ENCODE results near the gene PRKAB2. TPM values are rescaled to one million over a fixed set of nuclear protein-coding genes. Genes with fewer than 3 reads are reported as not detected.
"Not testable (repeated sequence)": the region's sequence is repeated elsewhere in the genome, so short reads cannot be mapped to it uniquely, and the experiment has no call there.

The PRKAB2 gene
- total and polyA plus RNA-seq, 2 donors (not counting 1 experiment from before 2014, with no cell fraction given): 8.4 to 17.1 TPM

DNA sequence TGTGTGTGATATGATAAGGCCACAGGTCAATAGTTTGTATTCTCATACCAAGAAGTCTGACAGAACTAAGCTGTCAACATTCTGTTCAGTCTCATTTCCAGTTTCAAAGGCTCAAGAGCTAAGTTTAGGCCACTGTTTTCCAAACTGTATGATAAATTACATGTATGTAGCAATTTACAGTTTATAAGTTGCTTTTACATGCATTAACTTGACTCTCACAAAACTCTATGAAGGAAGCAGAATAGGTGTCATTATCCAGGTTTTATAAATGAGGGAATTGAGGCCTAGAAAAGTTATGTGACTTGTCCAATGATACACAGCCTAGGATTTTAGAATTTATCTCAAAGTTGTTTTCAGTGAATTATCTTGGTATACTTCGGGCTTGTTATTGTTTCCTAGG lies 29.5 kb upstream of the PRKAB2 start:
- H3K79me2 ChIP-seq (ENCODE audit: control insufficient read depth, insufficient read depth, low read length): peaks cover 4% of the 10 kb centered on the region

DNA sequence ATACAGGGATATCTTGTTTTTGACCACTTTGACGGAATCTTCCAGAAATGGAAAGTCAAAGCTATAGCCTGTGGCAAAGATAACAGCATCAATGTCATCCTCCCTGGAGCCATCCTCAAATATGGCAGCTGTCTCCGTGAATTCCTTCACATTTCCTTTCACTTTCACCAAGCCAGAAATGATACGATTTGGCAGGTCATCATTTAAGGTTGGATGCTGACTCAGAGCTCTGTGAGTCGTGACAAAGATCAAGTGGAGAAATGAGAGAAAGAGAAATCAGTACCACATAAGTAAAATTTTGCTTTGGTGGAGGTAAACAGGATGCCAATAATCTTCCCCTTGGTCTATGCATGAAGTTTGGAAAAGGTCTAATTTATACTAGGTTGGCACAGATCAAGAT lies 29.0 kb upstream of the PRKAB2 start:
- H4K20me1 ChIP-seq (ENCODE audit: control insufficient read depth, insufficient read depth, low read length, poor library complexity, severe bottlenecking): no peaks in the 10 kb centered on the region
- peaks cover 13 to 22% of the 10 kb centered on the region in 2 donors for H3K4me1 ChIP-seq (ENCODE audit: control insufficient read depth in 2 of 2, insufficient read depth in 2 of 2, low read length in 2 of 2)
- peaks cover 4% of the 10 kb centered on the region for H3K79me2 ChIP-seq (ENCODE audit: control insufficient read depth, insufficient read depth, low read length)
- no peaks in the 10 kb centered on the region for H3K9me3 ChIP-seq (ENCODE audit: control extremely low read depth in 1 of 3, control insufficient read depth in 2 of 3, insufficient read depth in 1 of 3, low read length in 2 of 3)
- DNase-seq: no peak
- H3K36me3 ChIP-seq (replicated peaks in 1 of 2; ENCODE audit: control extremely low read depth in 1 of 2, control insufficient read depth in 1 of 2, extremely low read depth in 1 of 2, insufficient read depth in 2 of 2, low read length in 1 of 2): peaks cover 0 to 2% of the 10 kb centered on the region in 2 experiments
- TF ChIP-seq, protein P1, sequence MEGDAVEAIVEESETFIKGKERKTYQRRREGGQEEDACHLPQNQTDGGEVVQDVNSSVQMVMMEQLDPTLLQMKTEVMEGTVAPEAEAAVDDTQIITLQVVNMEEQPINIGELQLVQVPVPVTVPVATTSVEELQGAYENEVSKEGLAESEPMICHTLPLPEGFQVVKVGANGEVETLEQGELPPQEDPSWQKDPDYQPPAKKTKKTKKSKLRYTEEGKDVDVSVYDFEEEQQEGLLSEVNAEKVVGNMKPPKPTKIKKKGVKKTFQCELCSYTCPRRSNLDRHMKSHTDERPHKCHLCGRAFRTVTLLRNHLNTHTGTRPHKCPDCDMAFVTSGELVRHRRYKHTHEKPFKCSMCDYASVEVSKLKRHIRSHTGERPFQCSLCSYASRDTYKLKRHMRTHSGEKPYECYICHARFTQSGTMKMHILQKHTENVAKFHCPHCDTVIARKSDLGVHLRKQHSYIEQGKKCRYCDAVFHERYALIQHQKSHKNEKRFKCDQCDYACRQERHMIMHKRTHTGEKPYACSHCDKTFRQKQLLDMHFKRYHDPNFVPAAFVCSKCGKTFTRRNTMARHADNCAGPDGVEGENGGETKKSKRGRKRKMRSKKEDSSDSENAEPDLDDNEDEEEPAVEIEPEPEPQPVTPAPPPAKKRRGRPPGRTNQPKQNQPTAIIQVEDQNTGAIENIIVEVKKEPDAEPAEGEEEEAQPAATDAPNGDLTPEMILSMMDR (IDR thresholded peaks at IDR 0.05): no peak
- TF ChIP-seq EZH2 (IDR thresholded peaks at IDR 0.05; ENCODE audit: borderline replicate concordance, insufficient read depth, low read depth, low read length, poor library complexity, severe bottlenecking): no peak
- intact Hi-C loops (cut with micrococcal nuclease): no loop called here
- POLR2A ChIA-PET: no interaction called here
- H3K9ac ChIP-seq (ENCODE audit: low read length): no peak overlapping the region
- H3K4me2 ChIP-seq (replicated peaks; ENCODE audit: low read depth, low read length, poor library complexity, severe bottlenecking): no peak overlapping the region
- Mint-ChIP-seq H3K4me3 (no peak overlapping the region), H3K9me3 (ENCODE audit: insufficient read depth) (no peaks in the 10 kb centered on the region), H3K27ac (no peak overlapping the region), H3K27me3 (no peaks in the 10 kb centered on the region), H3K4me1 (peaks cover 32% of the 10 kb centered on the region)
- H3K27me3 ChIP-seq (replicated peaks in 1 of 4; ENCODE audit: control extremely low read depth in 1 of 4, control insufficient read depth in 3 of 4, insufficient read depth in 4 of 4, low read length in 3 of 4): no peaks in the 10 kb centered on the region
- CTCF ChIA-PET: interaction anchor here (1.4 kb wide), 1 partner anchor 24 kb away, joined by 3 read pairs; no protein-coding TSS in a partner anchor
- WGBS (ENCODE audit: insufficient coverage): 100% methylated on average over 1 of the region's 4 CpGs
- H3K27ac ChIP-seq (ENCODE audit: low read length in 2 of 2): no peak overlapping the region
- no peak for ATAC-seq (ENCODE audit: low read depth)
- no peak overlapping the region for H2AFZ ChIP-seq (ENCODE audit: insufficient read depth, low read depth, low read length, poor library complexity, severe bottlenecking)
- no peak overlapping the region for H3K4me3 ChIP-seq (ENCODE audit: control extremely low read depth in 1 of 5, extremely low read depth in 1 of 5, insufficient read depth in 1 of 5, low read depth in 2 of 5, low read length in 4 of 5)

More for the DNA sequence above, 29.5 kb upstream of the PRKAB2 start:
- H3K36me3 ChIP-seq (replicated peaks in 1 of 2; ENCODE audit: control extremely low read depth in 1 of 2, control insufficient read depth in 1 of 2, extremely low read depth in 1 of 2, insufficient read depth in 2 of 2, low read length in 1 of 2): peaks cover 0 to 2% of the 10 kb centered on the region in 2 experiments
- peaks cover 13 to 22% of the 10 kb centered on the region in 2 donors for H3K4me1 ChIP-seq (ENCODE audit: control insufficient read depth in 2 of 2, insufficient read depth in 2 of 2, low read length in 2 of 2)
- no CpG with 5 or more reads among the region's 1 CpG for WGBS (ENCODE audit: insufficient coverage)
- no peak overlapping the region for H3K4me3 ChIP-seq (ENCODE audit: control extremely low read depth in 1 of 5, extremely low read depth in 1 of 5, insufficient read depth in 1 of 5, low read depth in 2 of 5, low read length in 4 of 5)
- H3K27me3 ChIP-seq (replicated peaks in 1 of 4; ENCODE audit: control extremely low read depth in 1 of 4, control insufficient read depth in 3 of 4, insufficient read depth in 4 of 4, low read length in 3 of 4): no peaks in the 10 kb centered on the region
- ATAC-seq (ENCODE audit: low read depth) (no peak), DNase-seq (no peak)
- intact Hi-C loops (cut with micrococcal nuclease): no loop called here
- H3K4me1 Mint-ChIP-seq: peaks cover 32% of the 10 kb centered on the region
- no peaks in the 10 kb centered on the region for H3K9me3 Mint-ChIP-seq (ENCODE audit: insufficient read depth)
- no peak overlapping the region for H3K9ac ChIP-seq (ENCODE audit: low read length)
- no peaks in the 10 kb centered on the region for H4K20me1 ChIP-seq (ENCODE audit: control insufficient read depth, insufficient read depth, low read length, poor library complexity, severe bottlenecking)
- no peak overlapping the region for H3K4me2 ChIP-seq (replicated peaks; ENCODE audit: low read depth, low read length, poor library complexity, severe bottlenecking)
- H3K9me3 ChIP-seq (ENCODE audit: control extremely low read depth in 1 of 3, control insufficient read depth in 2 of 3, insufficient read depth in 1 of 3, low read length in 2 of 3): no peaks in the 10 kb centered on the region
- H3K27me3 Mint-ChIP-seq: no peaks in the 10 kb centered on the region
- H3K27ac Mint-ChIP-seq: no peak overlapping the region
- H3K4me3 Mint-ChIP-seq: no peak overlapping the region
- H2AFZ ChIP-seq (ENCODE audit: insufficient read depth, low read depth, low read length, poor library complexity, severe bottlenecking): no peak overlapping the region
- TF ChIP-seq, protein P1 (IDR thresholded peaks at IDR 0.05): no peak
- TF ChIP-seq EZH2 (IDR thresholded peaks at IDR 0.05; ENCODE audit: borderline replicate concordance, insufficient read depth, low read depth, low read length, poor library complexity, severe bottlenecking): no peak
- POLR2A ChIA-PET: no interaction called here
- H3K27ac ChIP-seq (ENCODE audit: low read length in 2 of 2): no peak overlapping the region
- CTCF ChIA-PET: no interaction called here

DNA sequence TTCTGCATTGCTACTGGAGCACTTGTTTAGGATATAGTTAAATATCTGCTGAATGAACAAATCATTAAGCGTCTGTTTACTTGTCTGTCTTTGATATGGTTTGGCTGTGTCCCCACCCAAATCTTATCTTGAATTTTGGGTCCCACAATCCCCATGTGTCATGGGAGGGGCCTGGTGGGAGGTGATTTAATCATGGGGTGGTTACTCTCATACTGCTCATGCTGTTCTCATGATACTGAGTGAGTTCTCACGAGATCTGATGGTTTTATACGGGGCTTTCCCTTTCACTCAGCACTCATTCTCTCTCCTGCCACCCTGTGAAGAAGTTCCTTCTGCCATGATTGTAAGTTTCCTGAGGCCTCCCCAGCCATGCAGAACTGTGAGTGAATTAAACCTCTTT lies 25.1 kb upstream of the PRKAB2 start:
- H3K4me2 ChIP-seq (replicated peaks; ENCODE audit: low read depth, low read length, poor library complexity, severe bottlenecking); H3K9me3 ChIP-seq (ENCODE audit: control extremely low read depth in 1 of 3, control insufficient read depth in 2 of 3, insufficient read depth in 1 of 3, low read length in 2 of 3); H3K4me1 ChIP-seq (ENCODE audit: control insufficient read depth in 2 of 2, insufficient read depth in 2 of 2, low read length in 2 of 2); intact Hi-C loops (cut with micrococcal nuclease); ATAC-seq (ENCODE audit: low read depth); H3K9me3 Mint-ChIP-seq (ENCODE audit: insufficient read depth); H3K79me2 ChIP-seq (ENCODE audit: control insufficient read depth, insufficient read depth, low read length); H3K9ac ChIP-seq (ENCODE audit: low read length); H3K27me3 Mint-ChIP-seq; DNase-seq; H4K20me1 ChIP-seq (ENCODE audit: control insufficient read depth, insufficient read depth, low read length, poor library complexity, severe bottlenecking); POLR2A ChIA-PET; H3K4me1 Mint-ChIP-seq; H3K4me3 ChIP-seq (ENCODE audit: control extremely low read depth in 1 of 5, extremely low read depth in 1 of 5, insufficient read depth in 1 of 5, low read depth in 2 of 5, low read length in 4 of 5); H2AFZ ChIP-seq (ENCODE audit: insufficient read depth, low read depth, low read length, poor library complexity, severe bottlenecking); H3K4me3 Mint-ChIP-seq; H3K27me3 ChIP-seq (replicated peaks in 1 of 4; ENCODE audit: control extremely low read depth in 1 of 4, control insufficient read depth in 3 of 4, insufficient read depth in 4 of 4, low read length in 3 of 4); H3K27ac Mint-ChIP-seq; H3K27ac ChIP-seq (ENCODE audit: low read length in 2 of 2); H3K36me3 ChIP-seq (replicated peaks in 1 of 2; ENCODE audit: control extremely low read depth in 1 of 2, control insufficient read depth in 1 of 2, extremely low read depth in 1 of 2, insufficient read depth in 2 of 2, low read length in 1 of 2): not testable (repeated sequence)
- CTCF ChIA-PET: interaction anchor here (1.0 to 1.4 kb wide), 2 partner anchors 9 to 24 kb away, joined by 3 read pairs; no protein-coding TSS in a partner anchor
- WGBS (ENCODE audit: insufficient coverage): 100% methylated on average over 2 of the region's 3 CpGs
